HEK293 (cell line): ENCODE data around the gene CYREN.

Source experiments
- CTCF ChIA-PET: fragments of 350-600 bp; formaldehyde crosslinking; extraction: SDS; loops from one replicate; lab custom pipeline; 2021; ENCODE audit warnings: antibody characterized with exemption; lab: Yijun Ruan, JAX
- POLR2A ChIA-PET: fragments of 300-600 bp; formaldehyde crosslinking; extraction: SDS; loops from one replicate; lab custom pipeline; 2020; ENCODE audit warnings: antibody characterized with exemption, inconsistent platforms; lab: Yijun Ruan, JAX
- H3K27ac ChIP-seq: fragments of 200-500 bp; sonication (Bioruptor generic); 2 replicates; pipeline ENCODE4 v1.5.1; 2014; ENCODE audit warnings: low read depth, low read length, control low read depth, inconsistent platforms; ENCODE audit errors: extremely low read depth
- H3K36me3 ChIP-seq, 2 experiments: fragments of 200-500 bp in 1 of 2; sonication (Bioruptor generic) in 1 of 2; 1 replicate in 1 of 2; 2 replicates in 1 of 2; pipeline ENCODE4 v1.5.1; 2014 to 2017; ENCODE audit warnings: inconsistent platforms in 2 of 2, low read length in 2 of 2; ENCODE audit not compliant: control insufficient read depth in 2 of 2, insufficient read depth in 1 of 2
- H3K4me1 ChIP-seq: fragments of 200-500 bp; sonication (Bioruptor generic); 2 replicates; pipeline ENCODE4 v1.5.1; 2014; ENCODE audit warnings: mild to moderate bottlenecking, low read length, inconsistent platforms; ENCODE audit not compliant: control insufficient read depth, insufficient read depth
- H3K4me3 ChIP-seq: 2 replicates; pipeline ENCODE4 v1.5.1; 2011; ENCODE audit warnings: low read depth, mild to moderate bottlenecking, control low read depth, low read length, moderate library complexity
- H3K9me3 ChIP-seq: fragments of 200-500 bp; sonication (Bioruptor generic); 2 replicates; pipeline ENCODE4 v1.5.1; 2014; ENCODE audit warnings: low read depth, low read length, inconsistent platforms; ENCODE audit not compliant: control insufficient read depth, insufficient read depth
- GFI1B ChIP-seq: fragments of 450-650 bp; formaldehyde crosslinking; IDR thresholded peaks from 2 replicates; pipeline ENCODE4 v1.5.1; 2016; ENCODE audit warnings: missing biosample characterization, missing genetic modification characterization
- GLI4 ChIP-seq: fragments of 450-650 bp; formaldehyde crosslinking; IDR thresholded peaks from 2 replicates; pipeline ENCODE4 v1.5.1; 2016; ENCODE audit warnings: missing biosample characterization, missing genetic modification characterization
- RBAK ChIP-seq: fragments of 450-650 bp; formaldehyde crosslinking; IDR thresholded peaks from 2 replicates; pipeline ENCODE4 v1.5.1; 2016; ENCODE audit warnings: missing biosample characterization, missing genetic modification characterization
- SCRT2 ChIP-seq: fragments of 450-650 bp; formaldehyde crosslinking; IDR thresholded peaks from 2 replicates; pipeline ENCODE4 v1.5.1; 2016; ENCODE audit warnings: missing biosample characterization, missing genetic modification characterization
- ZBTB1 ChIP-seq: fragments of 450-650 bp; formaldehyde crosslinking; IDR thresholded peaks from 2 replicates; pipeline ENCODE4 v1.5.1; 2016; ENCODE audit warnings: missing biosample characterization, missing genetic modification characterization
- ZBTB48 ChIP-seq: fragments of 450-650 bp; formaldehyde crosslinking; IDR thresholded peaks from 2 replicates; pipeline ENCODE4 v1.5.1; 2016; ENCODE audit warnings: missing biosample characterization, missing genetic modification characterization
- ZFP69B ChIP-seq: fragments of 450-650 bp; formaldehyde crosslinking; IDR thresholded peaks from 2 replicates; pipeline ENCODE4 v1.5.1; 2016; ENCODE audit warnings: missing biosample characterization, missing genetic modification characterization
- ZNF221 ChIP-seq: fragments of 450-650 bp; formaldehyde crosslinking; IDR thresholded peaks from 2 replicates; pipeline ENCODE4 v1.5.1; 2017; ENCODE audit warnings: missing biosample characterization, missing genetic modification characterization, borderline replicate concordance
- ZNF248 ChIP-seq: fragments of 450-650 bp; formaldehyde crosslinking; IDR thresholded peaks from 2 replicates; pipeline ENCODE4 v1.5.1; 2017; ENCODE audit warnings: missing biosample characterization, missing genetic modification characterization
- ZNF366 ChIP-seq: fragments of 450-650 bp; formaldehyde crosslinking; conservative IDR thresholded peaks from 2 replicates; pipeline ENCODE4 v1.5.1; 2016; ENCODE audit warnings: missing biosample characterization, missing genetic modification characterization
- ZNF585B ChIP-seq: fragments of 450-650 bp; formaldehyde crosslinking; IDR thresholded peaks from 2 replicates; pipeline ENCODE4 v1.5.1; 2016; ENCODE audit warnings: missing biosample characterization, missing genetic modification characterization
- ZNF677 ChIP-seq: fragments of 450-650 bp; IDR thresholded peaks from 2 replicates; pipeline ENCODE4 v1.5.0; 2018; ENCODE audit warnings: missing biosample characterization, mild to moderate bottlenecking, missing genetic modification characterization, moderate library complexity
- TF ChIP-seq, protein P1 (sequence below): fragments of 450-650 bp; formaldehyde crosslinking; IDR thresholded peaks from 2 replicates; pipeline ENCODE4 v1.5.1; 2016; ENCODE audit warnings: missing biosample characterization, missing genetic modification characterization
- TF ChIP-seq, protein P2 (sequence below): fragments of 450-650 bp; formaldehyde crosslinking; IDR thresholded peaks from 2 replicates; pipeline ENCODE4 v1.5.0; 2017; ENCODE audit warnings: missing biosample characterization, missing genetic modification characterization, borderline replicate concordance
- TF ChIP-seq, protein P3 (sequence below): fragments of 450-650 bp; formaldehyde crosslinking; IDR thresholded peaks from 2 replicates; pipeline ENCODE4 v1.5.1; 2016; ENCODE audit warnings: missing biosample characterization, missing genetic modification characterization
- TF ChIP-seq, protein P4 (sequence below): fragments of 450-650 bp; formaldehyde crosslinking; IDR thresholded peaks from 2 replicates; pipeline ENCODE4 v1.5.1; 2016; ENCODE audit warnings: missing biosample characterization, missing genetic modification characterization
- TF ChIP-seq, protein P5 (sequence below): fragments of 450-650 bp; formaldehyde crosslinking; conservative IDR thresholded peaks from 2 replicates; pipeline ENCODE4 v1.5.1; 2016; ENCODE audit warnings: low read depth, missing biosample characterization, missing genetic modification characterization
- TF ChIP-seq, protein P6 (sequence below): fragments of 450-650 bp; formaldehyde crosslinking; IDR thresholded peaks from 2 replicates; pipeline ENCODE4 v1.5.1; 2017; ENCODE audit warnings: missing biosample characterization, mild to moderate bottlenecking, missing genetic modification characterization, moderate library complexity

CYREN gene

DNA sequence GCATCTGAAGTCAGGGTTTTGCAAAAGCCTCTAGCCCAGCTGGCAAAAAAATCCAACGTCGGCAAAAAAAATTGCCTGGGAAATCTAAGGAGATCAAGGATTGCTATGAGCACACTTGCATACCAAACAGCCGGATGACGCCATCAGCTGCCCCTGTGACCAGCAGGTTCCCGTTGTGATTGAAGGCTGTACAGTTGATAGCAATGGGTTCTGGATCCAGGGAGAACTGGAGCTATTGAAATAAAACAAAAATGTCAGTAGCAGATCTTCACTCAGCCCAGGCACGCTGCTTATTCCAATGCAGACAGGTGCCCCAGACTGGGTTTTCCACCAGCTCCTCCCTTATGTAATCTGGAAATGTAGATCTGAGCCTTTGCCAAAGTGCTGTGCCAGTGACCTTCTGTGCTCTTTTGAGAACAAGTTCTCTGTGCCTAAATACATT, 18.7 kb upstream of the CYREN start:
- H3K4me3 ChIP-seq: no peak overlapping the region
- peaks cover 0 to 71% of the 10 kb centered on the region in 2 experiments; a peak in 2 of 3 replicates for H3K36me3 ChIP-seq
- TF ChIP-seq, protein P1, sequence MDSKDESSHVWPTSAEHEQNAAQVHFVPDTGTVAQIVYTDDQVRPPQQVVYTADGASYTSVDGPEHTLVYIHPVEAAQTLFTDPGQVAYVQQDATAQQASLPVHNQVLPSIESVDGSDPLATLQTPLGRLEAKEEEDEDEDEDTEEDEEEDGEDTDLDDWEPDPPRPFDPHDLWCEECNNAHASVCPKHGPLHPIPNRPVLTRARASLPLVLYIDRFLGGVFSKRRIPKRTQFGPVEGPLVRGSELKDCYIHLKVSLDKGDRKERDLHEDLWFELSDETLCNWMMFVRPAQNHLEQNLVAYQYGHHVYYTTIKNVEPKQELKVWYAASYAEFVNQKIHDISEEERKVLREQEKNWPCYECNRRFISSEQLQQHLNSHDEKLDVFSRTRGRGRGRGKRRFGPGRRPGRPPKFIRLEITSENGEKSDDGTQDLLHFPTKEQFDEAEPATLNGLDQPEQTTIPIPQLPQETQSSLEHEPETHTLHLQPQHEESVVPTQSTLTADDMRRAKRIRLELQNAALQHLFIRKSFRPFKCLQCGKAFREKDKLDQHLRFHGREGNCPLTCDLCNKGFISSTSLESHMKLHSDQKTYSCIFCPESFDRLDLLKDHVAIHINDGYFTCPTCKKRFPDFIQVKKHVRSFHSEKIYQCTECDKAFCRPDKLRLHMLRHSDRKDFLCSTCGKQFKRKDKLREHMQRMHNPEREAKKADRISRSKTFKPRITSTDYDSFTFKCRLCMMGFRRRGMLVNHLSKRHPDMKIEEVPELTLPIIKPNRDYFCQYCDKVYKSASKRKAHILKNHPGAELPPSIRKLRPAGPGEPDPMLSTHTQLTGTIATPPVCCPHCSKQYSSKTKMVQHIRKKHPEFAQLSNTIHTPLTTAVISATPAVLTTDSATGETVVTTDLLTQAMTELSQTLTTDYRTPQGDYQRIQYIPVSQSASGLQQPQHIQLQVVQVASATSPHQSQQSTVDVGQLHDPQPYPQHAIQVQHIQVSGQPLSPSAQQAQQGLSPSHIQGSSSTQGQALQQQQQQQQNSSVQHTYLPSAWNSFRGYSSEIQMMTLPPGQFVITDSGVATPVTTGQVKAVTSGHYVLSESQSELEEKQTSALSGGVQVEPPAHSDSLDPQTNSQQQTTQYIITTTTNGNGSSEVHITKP (tag by site-specific recombination): no peak
- TF ChIP-seq ZNF677 (no peak), ZBTB1 (tag by site-specific recombination) (no peak), RBAK (tag by site-specific recombination) (no peak), ZNF366 (tag by site-specific recombination) (no peak), ZNF585B (tag by site-specific recombination) (no peak), SCRT2 (tag by site-specific recombination) (no peak), ZNF248 (tag by site-specific recombination) (no peak), GLI4 (tag by site-specific recombination) (no peak), ZBTB48 (tag by site-specific recombination) (no peak), ZNF221 (tag by site-specific recombination) (no peak), GFI1B (tag by site-specific recombination) (no peak), ZFP69B (tag by site-specific recombination) (no peak)
- TF ChIP-seq, protein P2, sequence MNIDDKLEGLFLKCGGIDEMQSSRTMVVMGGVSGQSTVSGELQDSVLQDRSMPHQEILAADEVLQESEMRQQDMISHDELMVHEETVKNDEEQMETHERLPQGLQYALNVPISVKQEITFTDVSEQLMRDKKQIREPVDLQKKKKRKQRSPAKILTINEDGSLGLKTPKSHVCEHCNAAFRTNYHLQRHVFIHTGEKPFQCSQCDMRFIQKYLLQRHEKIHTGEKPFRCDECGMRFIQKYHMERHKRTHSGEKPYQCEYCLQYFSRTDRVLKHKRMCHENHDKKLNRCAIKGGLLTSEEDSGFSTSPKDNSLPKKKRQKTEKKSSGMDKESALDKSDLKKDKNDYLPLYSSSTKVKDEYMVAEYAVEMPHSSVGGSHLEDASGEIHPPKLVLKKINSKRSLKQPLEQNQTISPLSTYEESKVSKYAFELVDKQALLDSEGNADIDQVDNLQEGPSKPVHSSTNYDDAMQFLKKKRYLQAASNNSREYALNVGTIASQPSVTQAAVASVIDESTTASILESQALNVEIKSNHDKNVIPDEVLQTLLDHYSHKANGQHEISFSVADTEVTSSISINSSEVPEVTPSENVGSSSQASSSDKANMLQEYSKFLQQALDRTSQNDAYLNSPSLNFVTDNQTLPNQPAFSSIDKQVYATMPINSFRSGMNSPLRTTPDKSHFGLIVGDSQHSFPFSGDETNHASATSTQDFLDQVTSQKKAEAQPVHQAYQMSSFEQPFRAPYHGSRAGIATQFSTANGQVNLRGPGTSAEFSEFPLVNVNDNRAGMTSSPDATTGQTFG (tag by site-specific recombination): no peak
- TF ChIP-seq, protein P3, sequence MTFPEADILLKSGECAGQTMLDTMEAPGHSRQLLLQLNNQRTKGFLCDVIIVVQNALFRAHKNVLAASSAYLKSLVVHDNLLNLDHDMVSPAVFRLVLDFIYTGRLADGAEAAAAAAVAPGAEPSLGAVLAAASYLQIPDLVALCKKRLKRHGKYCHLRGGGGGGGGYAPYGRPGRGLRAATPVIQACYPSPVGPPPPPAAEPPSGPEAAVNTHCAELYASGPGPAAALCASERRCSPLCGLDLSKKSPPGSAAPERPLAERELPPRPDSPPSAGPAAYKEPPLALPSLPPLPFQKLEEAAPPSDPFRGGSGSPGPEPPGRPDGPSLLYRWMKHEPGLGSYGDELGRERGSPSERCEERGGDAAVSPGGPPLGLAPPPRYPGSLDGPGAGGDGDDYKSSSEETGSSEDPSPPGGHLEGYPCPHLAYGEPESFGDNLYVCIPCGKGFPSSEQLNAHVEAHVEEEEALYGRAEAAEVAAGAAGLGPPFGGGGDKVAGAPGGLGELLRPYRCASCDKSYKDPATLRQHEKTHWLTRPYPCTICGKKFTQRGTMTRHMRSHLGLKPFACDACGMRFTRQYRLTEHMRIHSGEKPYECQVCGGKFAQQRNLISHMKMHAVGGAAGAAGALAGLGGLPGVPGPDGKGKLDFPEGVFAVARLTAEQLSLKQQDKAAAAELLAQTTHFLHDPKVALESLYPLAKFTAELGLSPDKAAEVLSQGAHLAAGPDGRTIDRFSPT (tag by site-specific recombination): no peak
- TF ChIP-seq, protein P4, sequence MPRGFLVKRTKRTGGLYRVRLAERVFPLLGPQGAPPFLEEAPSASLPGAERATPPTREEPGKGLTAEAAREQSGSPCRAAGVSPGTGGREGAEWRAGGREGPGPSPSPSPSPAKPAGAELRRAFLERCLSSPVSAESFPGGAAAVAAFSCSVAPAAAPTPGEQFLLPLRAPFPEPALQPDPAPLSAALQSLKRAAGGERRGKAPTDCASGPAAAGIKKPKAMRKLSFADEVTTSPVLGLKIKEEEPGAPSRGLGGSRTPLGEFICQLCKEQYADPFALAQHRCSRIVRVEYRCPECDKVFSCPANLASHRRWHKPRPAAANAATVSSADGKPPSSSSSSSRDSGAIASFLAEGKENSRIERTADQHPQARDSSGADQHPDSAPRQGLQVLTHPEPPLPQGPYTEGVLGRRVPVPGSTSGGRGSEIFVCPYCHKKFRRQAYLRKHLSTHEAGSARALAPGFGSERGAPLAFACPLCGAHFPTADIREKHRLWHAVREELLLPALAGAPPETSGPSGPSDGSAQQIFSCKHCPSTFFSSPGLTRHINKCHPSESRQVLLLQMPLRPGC (tag by site-specific recombination): no peak
- TF ChIP-seq, protein P5, sequence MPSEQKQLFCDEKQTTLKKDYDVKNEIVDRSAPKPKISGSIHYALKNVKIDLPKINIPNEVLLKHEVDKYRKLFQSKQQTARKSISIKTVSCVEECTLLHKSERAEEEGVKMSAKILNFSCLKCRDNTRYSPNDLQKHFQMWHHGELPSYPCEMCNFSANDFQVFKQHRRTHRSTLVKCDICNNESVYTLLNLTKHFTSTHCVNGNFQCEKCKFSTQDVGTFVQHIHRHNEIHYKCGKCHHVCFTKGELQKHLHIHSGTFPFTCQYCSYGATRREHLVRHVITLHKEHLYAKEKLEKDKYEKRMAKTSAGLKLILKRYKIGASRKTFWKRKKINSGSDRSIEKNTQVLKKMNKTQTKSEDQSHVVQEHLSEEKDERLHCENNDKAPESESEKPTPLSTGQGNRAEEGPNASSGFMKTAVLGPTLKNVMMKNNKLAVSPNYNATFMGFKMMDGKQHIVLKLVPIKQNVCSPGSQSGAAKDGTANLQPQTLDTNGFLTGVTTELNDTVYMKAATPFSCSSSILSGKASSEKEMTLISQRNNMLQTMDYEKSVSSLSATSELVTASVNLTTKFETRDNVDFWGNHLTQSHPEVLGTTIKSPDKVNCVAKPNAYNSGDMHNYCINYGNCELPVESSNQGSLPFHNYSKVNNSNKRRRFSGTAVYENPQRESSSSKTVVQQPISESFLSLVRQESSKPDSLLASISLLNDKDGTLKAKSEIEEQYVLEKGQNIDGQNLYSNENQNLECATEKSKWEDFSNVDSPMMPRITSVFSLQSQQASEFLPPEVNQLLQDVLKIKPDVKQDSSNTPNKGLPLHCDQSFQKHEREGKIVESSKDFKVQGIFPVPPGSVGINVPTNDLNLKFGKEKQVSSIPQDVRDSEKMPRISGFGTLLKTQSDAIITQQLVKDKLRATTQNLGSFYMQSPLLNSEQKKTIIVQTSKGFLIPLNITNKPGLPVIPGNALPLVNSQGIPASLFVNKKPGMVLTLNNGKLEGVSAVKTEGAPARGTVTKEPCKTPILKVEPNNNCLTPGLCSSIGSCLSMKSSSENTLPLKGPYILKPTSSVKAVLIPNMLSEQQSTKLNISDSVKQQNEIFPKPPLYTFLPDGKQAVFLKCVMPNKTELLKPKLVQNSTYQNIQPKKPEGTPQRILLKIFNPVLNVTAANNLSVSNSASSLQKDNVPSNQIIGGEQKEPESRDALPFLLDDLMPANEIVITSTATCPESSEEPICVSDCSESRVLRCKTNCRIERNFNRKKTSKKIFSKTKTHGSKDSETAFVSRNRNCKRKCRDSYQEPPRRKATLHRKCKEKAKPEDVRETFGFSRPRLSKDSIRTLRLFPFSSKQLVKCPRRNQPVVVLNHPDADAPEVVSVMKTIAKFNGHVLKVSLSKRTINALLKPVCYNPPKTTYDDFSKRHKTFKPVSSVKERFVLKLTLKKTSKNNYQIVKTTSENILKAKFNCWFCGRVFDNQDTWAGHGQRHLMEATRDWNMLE: no peak
- TF ChIP-seq, protein P6, sequence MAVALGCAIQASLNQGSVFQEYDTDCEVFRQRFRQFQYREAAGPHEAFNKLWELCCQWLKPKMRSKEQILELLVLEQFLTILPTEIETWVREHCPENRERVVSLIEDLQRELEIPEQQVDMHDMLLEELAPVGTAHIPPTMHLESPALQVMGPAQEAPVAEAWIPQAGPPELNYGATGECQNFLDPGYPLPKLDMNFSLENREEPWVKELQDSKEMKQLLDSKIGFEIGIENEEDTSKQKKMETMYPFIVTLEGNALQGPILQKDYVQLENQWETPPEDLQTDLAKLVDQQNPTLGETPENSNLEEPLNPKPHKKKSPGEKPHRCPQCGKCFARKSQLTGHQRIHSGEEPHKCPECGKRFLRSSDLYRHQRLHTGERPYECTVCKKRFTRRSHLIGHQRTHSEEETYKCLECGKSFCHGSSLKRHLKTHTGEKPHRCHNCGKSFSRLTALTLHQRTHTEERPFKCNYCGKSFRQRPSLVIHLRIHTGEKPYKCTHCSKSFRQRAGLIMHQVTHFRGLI (tag by site-specific recombination): no peak
- no peaks in the 10 kb centered on the region for H3K4me1 ChIP-seq
- no peaks in the 10 kb centered on the region for H3K9me3 ChIP-seq
- CTCF ChIA-PET: no interaction called here
- no peak overlapping the region for H3K27ac ChIP-seq
- POLR2A ChIA-PET: no interaction called here
